Lung microvascular endothelial cell (primary cell): ENCODE data around the gene RHPN2. TPM values are rescaled to one million over a fixed set of nuclear protein-coding genes. Genes with fewer than 3 reads are reported as not detected.
A peak's percentile ranks its signal among the peaks of the same experiment; 100 is the strongest.
"Not testable (repeated sequence)": the region's sequence is repeated elsewhere in the genome, so short reads cannot be mapped to it uniquely, and the experiment has no call there.

Experiments
- DNase-seq, 2 donors: peaks; one replicate each; pipeline versions ENCODE4 v3.0.0 to v3.0.0-alpha.2; 2010; ENCODE audit warnings: low read depth in 2 of 2
- total RNA-seq: library from RNA; depleted of rRNA; stranded (reverse); fragments of >200 nt; gene quantifications from 2 replicates; pipeline ENCODE4 v1.2.1, GENCODE V29; 2014

The RHPN2 gene
- total RNA-seq, 1 donor from 2014 or later, result 10.9 TPM

- DNase-seq, result no peak
Observed at GRCh38 chr19:33066543-33066942, 1.9 kb upstream of the RHPN2 start.

GRCh38 chr19:33064458-33064791 is 263 bp downstream of the RHPN2 start:
- no peak for DNase-seq

GRCh38 chr19:33063753-33064457 is 783 bp downstream of the RHPN2 start:
- peak in 1 of 2 donors; percentile 17 for DNase-seq

GRCh38 chr19:33063356-33063752 is 1.3 kb downstream of the RHPN2 start:
- no peak for DNase-seq

GRCh38 chr19:33062902-33063301 is 1.8 kb downstream of the RHPN2 start:
- DNase-seq, result no peak

- DNase-seq, result no peak
Observed at GRCh38 chr19:33060586-33060985, 4.1 kb downstream of the RHPN2 start.

GRCh38 chr19:33055718-33056117 is 9.0 kb downstream of the RHPN2 start:
- DNase-seq, result no peak

GRCh38 chr19:33054623-33055022 is 10.1 kb downstream of the RHPN2 start:
- peak in 1 of 2 donors; percentile 35 for DNase-seq

GRCh38 chr19:33052352-33052972 is 12.2 kb downstream of the RHPN2 start:
- DNase-seq, result peak in 1 of 2 donors; percentile 62

- no peak for DNase-seq
Observed at GRCh38 chr19:33050110-33050509, 14.6 kb downstream of the RHPN2 start.

- no peak for DNase-seq
Observed at GRCh38 chr19:33048806-33049676, 15.6 kb downstream of the RHPN2 start.

- no peak for DNase-seq
Observed at GRCh38 chr19:33047422-33047821, 17.3 kb downstream of the RHPN2 start.

- not testable (repeated sequence) for DNase-seq
Observed at GRCh38 chr19:33041828-33042160, 22.9 kb downstream of the RHPN2 start.

GRCh38 chr19:33040994-33041827 is 23.5 kb downstream of the RHPN2 start:
- no peak for DNase-seq

- DNase-seq, result no peak
Observed at GRCh38 chr19:33039815-33040214, 24.9 kb downstream of the RHPN2 start.

GRCh38 chr19:33039108-33039599 is 25.5 kb downstream of the RHPN2 start:
- DNase-seq, result no peak

GRCh38 chr19:33037168-33038025 is 27.3 kb downstream of the RHPN2 start:
- DNase-seq, result not testable (repeated sequence)

GRCh38 chr19:33036370-33037167 is 28.1 kb downstream of the RHPN2 start:
- DNase-seq, result not testable (repeated sequence)

- DNase-seq, result no peak
Observed at GRCh38 chr19:33035461-33035860, 29.2 kb downstream of the RHPN2 start.
